GM19240 (cell line): Measurements from ENCODE around the gene KLHL10.

Experiments
- DNase-seq: peaks from one replicate; pipeline ENCODE4 v3.0.0; 2011; ENCODE audit warnings: low spot score; ENCODE audit not compliant: insufficient read length

The KLHL10 gene

DNA sequence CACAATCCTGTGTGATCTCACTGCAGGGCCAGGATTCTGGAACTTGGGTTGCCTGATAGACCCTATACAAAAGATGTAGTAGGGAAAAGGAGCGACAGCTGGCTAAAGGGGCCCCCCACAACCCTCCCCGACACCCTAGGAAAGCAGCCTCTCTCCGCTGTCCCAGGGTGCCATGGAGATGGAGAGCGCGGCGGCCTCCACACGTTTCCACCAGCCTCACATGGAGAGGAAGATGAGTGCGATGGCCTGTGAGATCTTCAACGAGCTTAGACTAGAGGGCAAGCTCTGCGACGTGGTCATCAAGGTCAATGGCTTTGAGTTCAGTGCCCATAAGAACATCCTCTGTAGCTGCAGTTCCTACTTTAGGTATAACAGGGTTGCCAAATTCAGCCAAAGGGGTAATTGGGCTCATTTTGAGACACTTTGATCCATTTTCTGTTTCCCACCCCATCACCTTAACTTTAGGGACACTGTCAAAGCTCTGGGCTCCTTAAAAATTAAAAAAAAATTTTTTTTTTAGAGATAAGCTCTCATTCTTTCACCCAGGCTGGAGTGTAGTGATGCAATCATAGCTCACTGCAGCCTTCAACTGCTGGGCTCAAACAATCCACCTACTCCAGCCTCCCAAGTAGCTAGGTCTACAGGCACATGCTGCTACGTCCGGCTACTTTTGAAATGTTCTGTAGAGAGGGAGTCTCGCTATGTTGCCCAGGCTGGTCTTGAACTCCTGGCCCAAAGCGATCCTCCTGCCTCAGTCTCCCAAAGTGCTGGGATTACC lies at the start of gene KLHL10:
Gene KLHL10 (plus strand): TSS at position 65 of the 778 bp plus-strand sequence. CDS start 108 bp downstream, at position 173.
- no peak for DNase-seq

DNA sequence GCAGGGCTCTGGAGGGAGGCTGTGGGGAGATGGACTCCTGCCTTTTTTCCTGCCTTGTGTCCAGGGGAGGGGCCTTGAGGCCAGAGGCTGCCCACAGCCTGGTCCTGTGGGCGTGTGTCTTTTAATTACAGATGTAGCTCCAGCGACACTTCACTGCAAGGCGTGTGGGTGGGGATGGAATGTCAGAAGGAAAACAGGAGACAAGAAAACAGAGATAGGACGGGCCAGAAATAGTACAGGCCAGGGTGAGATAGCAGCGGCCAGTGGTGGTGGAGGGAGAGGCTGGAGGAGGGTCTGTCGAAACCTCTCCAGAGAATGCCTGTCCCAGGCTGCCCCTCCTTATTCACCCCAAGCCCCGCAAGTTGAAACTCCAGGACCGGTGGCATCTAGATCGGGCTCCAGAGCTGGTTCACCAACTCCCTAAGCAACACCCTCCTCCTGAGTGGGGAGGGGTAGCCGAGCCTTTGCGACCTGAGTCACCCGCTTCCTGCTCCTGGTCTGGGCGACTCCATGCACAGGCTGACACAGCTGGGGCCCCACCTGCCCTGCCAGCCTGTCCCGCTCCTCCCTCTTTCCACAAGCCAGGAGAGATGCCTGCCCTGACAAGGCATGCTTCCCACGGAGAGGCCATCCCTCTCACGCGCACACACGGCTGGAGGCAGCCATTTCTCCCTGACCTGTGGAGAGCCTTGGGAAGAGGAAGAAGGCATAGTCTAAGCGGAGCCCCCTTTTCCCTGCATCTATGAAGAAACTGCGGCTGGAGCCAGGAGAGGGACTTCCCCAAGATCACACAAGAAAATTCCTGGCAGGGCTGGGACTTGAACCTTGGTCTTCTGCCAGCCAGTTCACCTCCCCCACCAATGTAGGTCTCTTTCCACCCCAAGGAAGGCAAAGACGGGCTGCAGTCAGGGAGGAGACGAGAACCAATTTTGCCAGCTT lies 44.5 kb upstream of the KLHL10 start:
- no peak for DNase-seq

- no peak for DNase-seq
These were observed 43.7 kb upstream of the KLHL10 start for GRCh38 chr17:41793784-41794539.

DNA sequence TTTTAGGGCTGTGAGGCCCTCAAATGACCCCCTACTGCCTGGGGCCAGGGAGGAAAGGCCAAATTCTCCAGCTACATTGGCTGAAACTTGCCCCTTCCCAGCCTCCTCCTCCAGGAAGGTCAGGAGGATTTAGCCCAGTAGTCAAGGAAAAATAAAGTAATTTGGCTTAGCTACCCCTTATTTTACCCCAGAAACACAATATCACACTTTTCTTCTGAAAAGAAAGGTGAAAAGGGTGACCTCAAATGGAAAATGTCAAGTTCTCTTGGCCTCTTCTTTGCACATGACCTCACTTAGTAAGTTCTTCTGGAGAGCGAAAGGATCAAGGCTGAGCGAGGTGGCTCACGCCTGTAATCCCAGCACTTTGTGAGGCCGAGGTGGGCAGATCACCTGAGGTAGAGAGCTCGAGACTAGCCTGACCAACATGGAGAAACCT lies 43.1 kb upstream of the KLHL10 start:
- DNase-seq, result no peak

GRCh38 chr17:41796121-41796895 lies 41.3 kb upstream of the KLHL10 start:
- DNase-seq, result no peak

DNA sequence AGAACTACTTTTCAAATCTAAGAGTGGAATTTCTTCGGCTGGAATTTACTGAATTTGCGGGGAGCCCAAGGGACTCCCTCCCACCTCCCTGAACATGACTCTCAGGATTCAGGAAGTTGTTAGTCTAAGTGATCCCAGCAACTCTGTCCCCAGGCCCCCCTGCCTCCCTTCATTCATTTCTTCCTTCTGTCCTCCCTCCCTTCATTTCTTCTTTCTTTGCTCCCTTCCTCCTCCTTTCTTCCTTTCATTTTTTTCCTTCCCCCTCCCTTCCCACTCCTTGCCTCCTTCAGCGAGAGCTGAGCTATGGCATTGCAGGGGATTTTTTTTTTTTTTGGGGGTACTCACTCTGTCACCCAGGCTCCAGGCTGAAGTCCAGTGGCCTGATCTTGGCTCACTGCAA lies 40.2 kb upstream of the KLHL10 start:
- no peak for DNase-seq

DNA sequence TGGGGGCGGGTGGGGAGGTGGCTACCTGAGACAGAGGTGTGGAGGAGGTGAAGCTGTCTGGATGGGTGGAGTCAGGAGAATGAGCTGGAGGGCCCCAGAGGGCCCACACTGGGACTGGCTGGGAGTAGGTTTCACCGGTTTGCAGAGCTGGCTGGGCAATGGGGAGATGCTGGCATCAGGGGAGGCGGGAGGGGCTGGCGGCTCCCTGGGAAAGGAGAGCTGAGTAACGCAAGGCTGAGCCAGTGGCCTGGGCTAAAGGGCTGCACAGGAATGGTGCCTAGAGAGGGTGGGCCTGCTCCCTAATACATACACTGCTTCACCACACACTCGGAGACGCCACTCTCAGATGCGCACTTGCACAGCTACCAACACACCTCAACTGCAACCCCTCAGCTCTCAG lies 38.3 kb upstream of the KLHL10 start:
- no peak for DNase-seq

GRCh38 chr17:41800601-41801373 lies 36.8 kb upstream of the KLHL10 start:
- no peak for DNase-seq

- DNase-seq, result peak; percentile 77
These were observed 36.0 kb upstream of the KLHL10 start for GRCh38 chr17:41801374-41802271.

- no peak for DNase-seq
These were observed 34.3 kb upstream of the KLHL10 start for GRCh38 chr17:41803049-41804020.

GRCh38 chr17:41806685-41807445 lies 30.8 kb upstream of the KLHL10 start:
- DNase-seq, result no peak

GRCh38 chr17:41810659-41811548 lies 26.7 kb upstream of the KLHL10 start:
- no peak for DNase-seq

- peak; percentile 67 for DNase-seq
These were observed 25.9 kb upstream of the KLHL10 start, which contains the start of gene P3H4 for GRCh38 chr17:41811549-41812380. TSS of gene P3H4 (minus strand) at chr17:41811949. CDS start at chr17:41811915, 34 bp downstream.

DNA sequence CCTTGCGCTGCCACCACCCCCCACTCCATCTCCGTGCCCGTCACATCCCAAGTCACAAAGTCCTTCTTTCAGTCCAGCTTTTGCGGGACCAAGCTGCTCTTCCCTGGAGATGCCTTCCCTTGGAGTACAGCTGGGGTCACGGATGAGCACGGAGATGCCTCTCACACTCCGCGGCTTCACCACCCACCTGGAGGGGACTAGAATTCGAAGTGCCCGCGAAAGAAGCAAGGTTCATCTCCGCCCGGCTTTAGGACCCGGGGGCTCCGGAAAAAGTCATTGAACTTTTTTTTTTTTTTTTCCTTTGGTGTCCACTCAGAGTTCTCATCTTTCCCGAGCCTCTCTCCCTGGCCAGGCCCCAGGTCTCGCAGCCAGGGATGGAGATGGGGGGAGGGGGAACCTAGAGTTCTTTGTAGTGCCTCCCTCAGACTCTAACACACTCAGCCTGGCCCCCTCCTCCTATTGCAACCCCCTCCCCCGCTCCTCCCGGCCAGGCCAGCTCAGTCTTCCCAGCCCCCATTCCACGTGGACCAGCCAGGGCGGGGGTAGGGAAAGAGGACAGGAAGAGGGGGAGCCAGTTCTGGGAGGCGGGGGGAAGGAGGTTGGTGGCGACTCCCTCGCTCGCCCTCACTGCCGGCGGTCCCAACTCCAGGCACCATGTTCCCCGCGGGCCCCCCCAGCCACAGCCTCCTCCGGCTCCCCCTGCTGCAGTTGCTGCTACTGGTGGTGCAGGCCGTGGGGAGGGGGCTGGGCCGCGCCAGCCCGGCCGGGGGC lies 25.1 kb upstream of the KLHL10 start, which contains the start of gene FKBP10:
Gene FKBP10 (plus strand): TSS at position 624 of the 771 bp plus-strand sequence. CDS start 31 bp downstream, at position 655.
- no peak for DNase-seq
